ENCODE measurements around the gene FRMD5. TPM values are rescaled to one million over a fixed set of nuclear protein-coding genes. Genes with fewer than 3 reads are reported as not detected.

The FRMD5 gene
- total and polyA plus RNA-seq, 2 donors (not counting 1 experiment from before 2014, with no cell fraction given): not detected

DNA sequence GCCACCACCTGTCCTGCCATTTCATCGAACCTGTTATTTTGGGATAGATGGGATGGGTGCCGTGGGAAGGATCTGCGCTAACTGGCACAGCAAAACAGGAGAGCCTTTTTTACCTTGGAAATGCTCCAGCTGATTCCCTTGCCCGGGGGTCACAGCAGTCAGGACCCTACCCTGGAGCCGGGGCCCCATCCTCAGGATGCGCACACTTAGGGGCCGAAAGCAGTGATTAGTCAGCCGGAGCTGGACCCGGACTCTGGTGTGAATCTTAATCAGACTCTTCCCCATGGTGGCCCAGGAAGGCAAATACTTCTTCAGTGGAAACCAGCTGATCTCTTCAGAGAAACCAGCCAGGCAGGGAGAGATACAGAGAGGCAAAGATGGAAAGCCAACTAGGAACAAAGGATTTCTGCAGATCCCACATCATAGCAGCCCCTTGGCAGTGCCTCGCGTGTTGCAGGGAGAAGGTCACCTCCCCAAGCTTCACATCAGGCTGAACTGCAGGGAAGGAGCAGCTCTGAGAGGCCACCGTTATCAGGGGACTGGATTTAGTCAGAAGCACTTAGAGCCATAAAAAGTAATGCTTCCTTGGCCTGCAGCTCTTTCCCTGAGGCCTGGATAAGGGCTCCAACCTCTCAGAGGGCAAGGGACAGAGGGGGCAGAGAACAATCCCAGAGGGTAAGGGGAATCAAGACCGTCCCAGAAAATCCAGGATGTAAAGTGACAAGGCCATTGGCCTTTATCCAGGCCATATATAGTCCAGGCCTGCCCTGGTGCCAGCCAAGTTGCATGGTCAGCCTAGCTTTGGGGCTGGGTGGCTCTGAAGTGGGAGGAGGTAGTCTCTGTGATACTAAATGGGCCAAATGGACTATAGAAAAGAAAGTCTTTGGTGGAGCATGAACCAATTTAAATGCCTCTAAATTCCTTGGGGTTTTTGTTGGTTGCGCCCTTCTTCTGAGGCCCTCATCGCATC, 315.4 kb downstream of the FRMD5 start:
- no peaks in the 10 kb centered on the region for H3K27me3 ChIP-seq (replicated peaks in 1 of 4; ENCODE audit: control extremely low read depth in 1 of 4, control insufficient read depth in 3 of 4, insufficient read depth in 4 of 4, low read length in 3 of 4)
- H3K4me2 ChIP-seq (replicated peaks; ENCODE audit: low read depth, low read length, poor library complexity, severe bottlenecking): no peak overlapping the region
- H3K9ac ChIP-seq (ENCODE audit: low read length): no peak overlapping the region
- H3K9me3 Mint-ChIP-seq (ENCODE audit: insufficient read depth): no peaks in the 10 kb centered on the region
- H3K27me3 Mint-ChIP-seq: no peaks in the 10 kb centered on the region
- TF ChIP-seq, protein P1, sequence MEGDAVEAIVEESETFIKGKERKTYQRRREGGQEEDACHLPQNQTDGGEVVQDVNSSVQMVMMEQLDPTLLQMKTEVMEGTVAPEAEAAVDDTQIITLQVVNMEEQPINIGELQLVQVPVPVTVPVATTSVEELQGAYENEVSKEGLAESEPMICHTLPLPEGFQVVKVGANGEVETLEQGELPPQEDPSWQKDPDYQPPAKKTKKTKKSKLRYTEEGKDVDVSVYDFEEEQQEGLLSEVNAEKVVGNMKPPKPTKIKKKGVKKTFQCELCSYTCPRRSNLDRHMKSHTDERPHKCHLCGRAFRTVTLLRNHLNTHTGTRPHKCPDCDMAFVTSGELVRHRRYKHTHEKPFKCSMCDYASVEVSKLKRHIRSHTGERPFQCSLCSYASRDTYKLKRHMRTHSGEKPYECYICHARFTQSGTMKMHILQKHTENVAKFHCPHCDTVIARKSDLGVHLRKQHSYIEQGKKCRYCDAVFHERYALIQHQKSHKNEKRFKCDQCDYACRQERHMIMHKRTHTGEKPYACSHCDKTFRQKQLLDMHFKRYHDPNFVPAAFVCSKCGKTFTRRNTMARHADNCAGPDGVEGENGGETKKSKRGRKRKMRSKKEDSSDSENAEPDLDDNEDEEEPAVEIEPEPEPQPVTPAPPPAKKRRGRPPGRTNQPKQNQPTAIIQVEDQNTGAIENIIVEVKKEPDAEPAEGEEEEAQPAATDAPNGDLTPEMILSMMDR (IDR thresholded peaks at IDR 0.05): no peak
- TF ChIP-seq EZH2 (IDR thresholded peaks at IDR 0.05; ENCODE audit: borderline replicate concordance, insufficient read depth, low read depth, low read length, poor library complexity, severe bottlenecking): no peak
- peaks cover 0 to 6% of the 10 kb centered on the region in 2 donors for H3K4me1 ChIP-seq (ENCODE audit: control insufficient read depth in 2 of 2, insufficient read depth in 2 of 2, low read length in 2 of 2)
- no peak overlapping the region for H2AFZ ChIP-seq (ENCODE audit: insufficient read depth, low read depth, low read length, poor library complexity, severe bottlenecking)
- peaks cover 1% of the 10 kb centered on the region for H3K4me1 Mint-ChIP-seq
- no peaks in the 10 kb centered on the region for H3K36me3 ChIP-seq (replicated peaks in 1 of 2; ENCODE audit: control extremely low read depth in 1 of 2, control insufficient read depth in 1 of 2, extremely low read depth in 1 of 2, insufficient read depth in 2 of 2, low read length in 1 of 2)
- POLR2A ChIA-PET: no interaction called here
- no peaks in the 10 kb centered on the region for H3K9me3 ChIP-seq (ENCODE audit: control extremely low read depth in 1 of 3, control insufficient read depth in 2 of 3, insufficient read depth in 1 of 3, low read length in 2 of 3)
- DNase-seq: no peak
- no peak overlapping the region for H3K4me3 Mint-ChIP-seq
- 96% methylated on average over 13 of the region's 15 CpGs for WGBS (ENCODE audit: insufficient coverage)
- no peak overlapping the region for H3K27ac ChIP-seq (ENCODE audit: low read length in 2 of 2)
- no peaks in the 10 kb centered on the region for H3K79me2 ChIP-seq (ENCODE audit: control insufficient read depth, insufficient read depth, low read length)
- no peaks in the 10 kb centered on the region for H4K20me1 ChIP-seq (ENCODE audit: control insufficient read depth, insufficient read depth, low read length, poor library complexity, severe bottlenecking)
- no peak overlapping the region for H3K27ac Mint-ChIP-seq
- intact Hi-C loops (cut with micrococcal nuclease): no loop called here
- no peak for ATAC-seq (ENCODE audit: low read depth)
- CTCF ChIA-PET: no interaction called here
- H3K4me3 ChIP-seq (ENCODE audit: control extremely low read depth in 1 of 5, extremely low read depth in 1 of 5, insufficient read depth in 1 of 5, low read depth in 2 of 5, low read length in 4 of 5): no peak overlapping the region

DNA sequence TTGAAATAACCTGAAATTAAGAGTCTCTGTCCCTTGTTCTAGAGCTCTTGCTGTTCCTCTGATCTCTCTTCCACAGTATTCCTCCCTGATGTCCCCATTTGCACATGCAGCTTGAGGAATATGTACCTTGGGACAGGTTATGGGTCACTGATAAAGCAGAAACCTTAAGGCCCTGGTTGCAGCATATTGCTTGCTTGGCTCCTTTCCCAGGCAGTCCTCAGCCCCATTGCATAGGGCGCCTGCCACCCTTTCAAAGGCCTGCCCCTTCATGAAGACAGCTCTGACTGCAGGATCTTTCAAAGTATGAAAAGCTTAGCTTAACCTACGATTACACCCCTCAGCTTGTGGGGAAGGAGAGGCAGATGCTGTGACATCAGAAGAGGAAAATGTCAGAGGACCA, 316.6 kb downstream of the FRMD5 start:
- Histone ChIP-seq H3K27me3 (replicated peaks in 1 of 4; ENCODE audit: control extremely low read depth in 1 of 4, control insufficient read depth in 3 of 4, insufficient read depth in 4 of 4, low read length in 3 of 4) (no peaks in the 10 kb centered on the region), H3K4me1 (ENCODE audit: control insufficient read depth in 2 of 2, insufficient read depth in 2 of 2, low read length in 2 of 2) (peaks cover 0 to 6% of the 10 kb centered on the region in 2 donors), H2AFZ (ENCODE audit: insufficient read depth, low read depth, low read length, poor library complexity, severe bottlenecking) (no peak overlapping the region), H3K9ac (ENCODE audit: low read length) (no peak overlapping the region), H3K36me3 (replicated peaks in 1 of 2; ENCODE audit: control extremely low read depth in 1 of 2, control insufficient read depth in 1 of 2, extremely low read depth in 1 of 2, insufficient read depth in 2 of 2, low read length in 1 of 2) (no peaks in the 10 kb centered on the region), H3K79me2 (ENCODE audit: control insufficient read depth, insufficient read depth, low read length) (no peaks in the 10 kb centered on the region), H3K27ac (ENCODE audit: low read length in 2 of 2) (no peak overlapping the region), H4K20me1 (ENCODE audit: control insufficient read depth, insufficient read depth, low read length, poor library complexity, severe bottlenecking) (no peaks in the 10 kb centered on the region), H3K9me3 (ENCODE audit: control extremely low read depth in 1 of 3, control insufficient read depth in 2 of 3, insufficient read depth in 1 of 3, low read length in 2 of 3) (no peaks in the 10 kb centered on the region), H3K4me2 (replicated peaks; ENCODE audit: low read depth, low read length, poor library complexity, severe bottlenecking) (no peak overlapping the region), H3K4me3 (ENCODE audit: control extremely low read depth in 1 of 5, extremely low read depth in 1 of 5, insufficient read depth in 1 of 5, low read depth in 2 of 5, low read length in 4 of 5) (no peak overlapping the region)
- TF ChIP-seq, protein P1 (IDR thresholded peaks at IDR 0.05): no peak
- WGBS (ENCODE audit: insufficient coverage): 100% methylated on average over 1 of the region's 2 CpGs
- H3K9me3 Mint-ChIP-seq (ENCODE audit: insufficient read depth): no peaks in the 10 kb centered on the region
- no peak overlapping the region for H3K27ac Mint-ChIP-seq
- DNase-seq (no peak), ATAC-seq (ENCODE audit: low read depth) (no peak)
- no peak overlapping the region for H3K4me3 Mint-ChIP-seq
- ChIA-PET CTCF (interaction anchor here (0.9 kb wide), 1 partner anchor 24 kb away, joined by 3 read pairs; no protein-coding TSS in a partner anchor), POLR2A (no interaction called here)
- H3K4me1 Mint-ChIP-seq: peaks cover 1% of the 10 kb centered on the region
- H3K27me3 Mint-ChIP-seq: no peaks in the 10 kb centered on the region
- intact Hi-C loops (cut with micrococcal nuclease): no loop called here
